Measurements from ENCODE around the gene AOC2.
"Not testable (repeated sequence)": the region's sequence is repeated elsewhere in the genome, so short reads cannot be mapped to it uniquely, and the experiment has no call there.

AOC2 gene

DNA sequence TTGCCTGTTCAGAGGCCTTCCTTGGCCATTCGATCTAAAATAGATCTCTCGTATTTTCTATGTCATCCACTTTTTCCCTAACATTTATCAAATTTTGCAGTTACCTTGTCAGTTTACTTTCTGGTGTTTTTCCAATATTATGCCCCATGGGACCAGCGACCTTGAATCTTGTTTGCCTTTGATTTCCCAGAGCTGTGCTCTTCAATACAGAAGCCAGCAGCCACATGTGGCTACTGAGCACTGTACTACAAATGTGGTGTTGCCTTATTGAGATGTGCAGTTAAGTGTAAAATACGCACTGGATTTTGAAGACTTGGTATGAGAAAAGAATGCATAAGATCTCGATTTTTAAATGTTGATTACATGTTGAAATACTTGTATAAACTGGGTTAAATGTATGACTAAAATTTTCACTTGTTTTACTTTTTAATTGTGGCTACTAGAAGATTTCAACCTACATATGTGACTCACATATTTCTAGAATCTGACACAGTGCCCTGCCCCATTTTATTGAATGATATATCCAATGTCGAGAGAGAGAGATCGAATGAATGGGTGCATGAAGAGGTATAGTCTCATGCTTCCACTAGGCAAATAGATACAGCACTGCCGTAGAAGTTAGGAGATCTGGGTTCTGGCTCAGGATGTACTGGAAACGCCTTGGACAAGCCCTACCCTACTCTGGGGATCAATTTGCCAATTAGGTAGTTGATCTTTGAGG, 12.0 kb upstream of the AOC2 start:
- DNase-seq (ENCODE audit: low spot score) = no peak

DNA sequence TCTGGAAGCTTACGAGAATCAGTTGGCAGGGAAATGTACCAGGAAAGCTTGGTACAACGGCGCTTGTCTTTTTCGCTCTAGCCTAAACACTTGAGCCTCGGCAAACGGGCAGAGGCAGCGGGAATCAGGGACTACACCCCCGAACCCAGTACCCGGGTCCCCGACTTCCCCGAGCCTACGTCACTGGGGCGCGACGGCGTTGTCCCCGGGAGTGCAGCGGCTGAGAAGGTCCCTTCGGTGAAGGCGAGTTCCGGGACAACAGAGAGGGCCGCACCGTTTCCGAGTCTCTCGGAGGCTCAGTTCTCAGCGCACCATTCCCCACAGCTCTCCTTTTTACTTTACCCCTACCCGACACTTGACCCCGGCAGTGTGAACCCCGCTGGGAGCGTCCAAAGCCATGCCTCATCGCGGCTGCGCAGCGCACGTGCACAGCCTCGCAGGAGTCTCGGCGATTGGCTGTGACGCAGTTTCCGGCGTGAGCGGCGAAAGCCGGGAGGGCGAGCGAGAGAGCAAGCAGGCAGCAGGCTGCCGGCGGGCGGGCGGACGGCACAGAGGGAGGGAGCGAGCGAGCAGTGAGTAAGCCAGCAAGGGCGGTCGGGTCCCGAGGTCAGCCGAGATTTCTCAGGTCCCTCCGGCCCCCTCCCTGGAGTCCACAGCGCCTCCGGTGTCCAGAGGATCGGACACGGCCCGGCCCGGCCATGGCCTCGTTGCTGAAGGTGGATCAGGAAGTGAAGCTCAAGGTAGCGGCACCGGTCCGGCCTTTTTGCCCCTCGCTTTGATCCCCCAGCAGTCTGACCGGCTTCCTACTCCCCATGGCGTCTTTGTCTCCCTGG, 11.2 kb upstream of the AOC2 start, which contains the start of gene PSME3:
PSME3 (plus strand) TSS at position 464 of the 833 bp plus-strand sequence; CDS start at position 699, 235 bp downstream.
- DNase-seq (ENCODE audit: low spot score) = peak; percentile 95

DNA sequence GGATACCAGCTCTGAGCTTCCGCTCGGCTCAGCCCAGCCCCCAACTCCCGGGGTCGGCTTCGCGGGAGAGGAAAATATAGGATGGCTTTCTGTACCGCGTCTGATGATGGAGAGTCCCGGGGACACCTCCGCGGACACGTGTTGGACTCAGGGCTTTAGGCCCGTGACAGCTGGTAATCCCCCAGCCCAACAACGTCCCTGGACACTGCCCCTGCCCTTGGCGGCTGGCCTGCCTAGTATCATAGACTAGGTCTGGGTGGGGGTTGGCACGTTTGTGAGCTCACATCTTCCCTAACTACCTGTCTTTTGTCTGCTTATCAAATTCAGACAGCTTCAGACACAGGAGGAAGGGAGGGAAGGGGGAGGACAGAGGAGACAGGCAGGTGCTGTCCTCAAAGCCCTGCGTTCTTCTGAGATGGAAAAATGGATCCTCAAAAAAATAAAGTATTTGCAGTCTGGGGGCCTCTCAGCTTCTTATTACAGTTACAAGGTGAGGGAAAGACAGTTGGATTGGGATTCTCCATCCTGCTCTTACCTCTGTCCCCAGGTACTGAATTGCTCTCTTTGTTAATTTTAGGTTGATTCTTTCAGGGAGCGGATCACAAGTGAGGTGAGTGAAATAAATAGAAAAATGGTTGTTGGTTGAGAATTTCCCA, 10.5 kb upstream of the AOC2 start:
- no peak for DNase-seq (ENCODE audit: low spot score)

DNA sequence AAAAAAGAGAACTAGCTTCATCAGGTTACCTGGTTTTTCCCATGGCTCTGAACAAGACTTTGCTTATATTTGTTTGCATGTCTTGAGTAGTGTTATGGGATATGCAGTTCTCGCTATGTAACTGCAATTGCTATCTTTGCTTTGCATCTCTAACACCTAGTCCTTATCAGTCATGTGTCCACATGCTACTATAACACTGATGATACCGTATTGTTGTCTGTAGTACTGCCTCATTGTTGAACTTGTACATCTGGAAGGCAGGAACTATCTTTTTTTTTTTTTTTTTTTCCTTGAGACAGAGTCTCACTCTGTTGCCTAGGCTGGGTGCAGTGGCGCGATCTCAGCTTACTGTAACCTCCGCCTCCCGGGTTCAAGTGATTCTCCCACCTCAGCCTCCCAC, 8.6 kb upstream of the AOC2 start:
- DNase-seq (ENCODE audit: low spot score) = no peak

DNA sequence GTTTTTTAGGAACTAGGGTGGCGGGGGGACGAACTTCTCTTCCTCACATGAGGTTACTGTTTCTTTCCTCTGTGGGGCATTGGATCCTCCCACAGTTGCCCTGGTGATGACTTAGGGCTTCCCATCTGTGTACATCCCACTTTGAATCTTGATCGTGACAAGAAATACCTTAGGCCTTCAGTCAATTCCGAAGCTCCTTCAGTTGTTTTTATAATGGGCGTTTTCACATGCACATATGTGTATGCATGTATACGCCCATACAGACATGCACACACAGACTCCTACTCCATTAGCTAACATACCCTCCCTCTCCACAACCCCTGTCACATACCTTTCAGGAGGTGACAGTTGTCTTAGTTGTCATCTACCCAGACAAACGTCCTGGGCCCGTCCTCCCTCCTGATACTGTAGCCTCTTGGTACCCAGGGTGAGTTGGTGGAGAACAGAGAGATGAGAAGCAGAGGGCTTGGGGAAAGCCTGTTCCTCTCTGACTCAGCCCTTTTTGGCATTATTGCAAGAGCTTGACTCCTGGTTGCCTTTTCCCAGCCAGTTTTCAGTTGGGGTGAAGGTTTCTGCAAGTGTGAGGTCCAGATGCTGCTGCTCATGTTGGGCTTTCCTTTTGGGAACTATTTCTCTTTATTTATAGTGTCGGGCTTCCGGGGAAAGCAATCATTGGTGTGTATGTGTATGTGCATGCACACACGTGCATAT, 2.2 kb upstream of the AOC2 start:
- peak; percentile 50 for DNase-seq (ENCODE audit: low spot score)

DNA sequence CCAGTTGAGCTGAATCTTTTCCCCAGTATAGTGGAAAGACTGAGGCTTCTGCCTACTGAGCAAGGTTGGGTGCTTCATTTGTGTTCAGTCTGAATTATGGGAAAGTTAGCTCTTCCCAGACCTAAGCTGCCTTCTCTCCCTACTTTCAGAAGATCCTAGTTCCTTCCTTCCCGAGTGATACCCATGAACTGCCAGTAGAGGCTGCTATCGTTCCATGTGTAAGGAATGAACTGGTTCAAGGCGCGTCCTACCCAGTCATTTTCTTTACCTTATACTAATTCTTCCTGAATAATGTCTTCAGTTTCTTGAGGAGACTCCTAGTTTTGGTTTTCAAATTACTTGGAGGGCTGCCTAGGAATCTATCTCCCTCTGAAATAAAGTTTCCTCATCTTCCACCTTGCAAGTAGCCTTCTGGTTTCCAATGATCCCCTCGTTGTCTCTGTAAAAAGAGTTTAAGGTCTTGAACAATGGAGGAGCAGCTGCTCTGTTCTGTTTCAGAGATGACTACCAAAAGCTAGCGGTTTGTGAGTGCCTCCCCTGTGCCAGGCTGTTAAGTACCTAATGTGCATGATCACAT, 934 bp upstream of the AOC2 start:
- DNase-seq (ENCODE audit: low spot score) = peak; percentile 84

DNA sequence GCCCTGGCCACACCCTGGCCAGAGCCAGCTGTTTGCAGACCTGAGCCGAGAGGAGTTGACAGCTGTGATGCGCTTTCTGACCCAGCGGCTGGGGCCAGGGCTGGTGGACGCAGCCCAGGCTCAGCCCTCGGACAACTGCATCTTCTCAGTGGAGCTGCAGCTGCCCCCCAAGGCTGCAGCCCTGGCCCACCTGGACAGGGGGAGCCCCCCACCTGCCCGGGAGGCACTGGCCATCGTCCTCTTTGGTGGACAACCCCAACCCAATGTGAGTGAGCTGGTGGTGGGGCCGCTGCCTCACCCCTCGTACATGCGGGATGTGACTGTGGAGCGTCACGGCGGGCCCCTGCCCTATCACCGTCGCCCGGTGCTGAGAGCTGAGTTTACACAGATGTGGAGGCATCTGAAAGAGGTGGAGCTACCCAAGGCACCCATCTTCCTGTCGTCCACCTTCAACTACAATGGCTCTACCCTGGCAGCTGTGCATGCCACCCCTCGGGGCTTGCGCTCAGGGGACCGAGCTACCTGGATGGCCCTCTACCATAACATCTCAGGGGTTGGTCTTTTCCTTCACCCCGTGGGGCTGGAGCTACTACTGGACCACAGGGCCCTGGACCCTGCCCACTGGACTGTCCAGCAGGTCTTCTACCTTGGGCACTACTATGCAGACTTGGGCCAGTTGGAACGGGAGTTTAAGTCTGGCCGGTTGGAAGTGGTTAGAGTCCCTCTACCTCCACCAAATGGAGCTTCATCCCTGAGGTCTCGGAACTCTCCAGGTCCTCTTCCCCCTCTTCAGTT, 578 bp downstream of the AOC2 start:
- DNase-seq (ENCODE audit: low spot score) = no peak

DNA sequence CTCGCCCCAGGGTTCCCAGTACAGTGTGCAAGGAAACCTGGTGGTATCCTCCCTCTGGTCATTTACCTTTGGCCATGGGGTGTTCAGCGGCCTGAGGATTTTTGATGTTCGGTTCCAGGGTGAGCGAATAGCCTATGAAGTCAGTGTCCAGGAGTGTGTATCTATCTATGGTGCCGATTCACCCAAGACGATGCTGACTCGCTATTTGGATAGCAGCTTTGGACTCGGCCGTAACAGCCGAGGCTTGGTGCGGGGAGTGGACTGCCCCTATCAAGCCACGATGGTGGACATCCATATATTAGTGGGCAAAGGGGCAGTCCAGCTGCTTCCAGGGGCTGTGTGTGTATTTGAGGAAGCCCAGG, 1.2 kb downstream of the AOC2 start:
- DNase-seq (ENCODE audit: low spot score) = no peak

DNA sequence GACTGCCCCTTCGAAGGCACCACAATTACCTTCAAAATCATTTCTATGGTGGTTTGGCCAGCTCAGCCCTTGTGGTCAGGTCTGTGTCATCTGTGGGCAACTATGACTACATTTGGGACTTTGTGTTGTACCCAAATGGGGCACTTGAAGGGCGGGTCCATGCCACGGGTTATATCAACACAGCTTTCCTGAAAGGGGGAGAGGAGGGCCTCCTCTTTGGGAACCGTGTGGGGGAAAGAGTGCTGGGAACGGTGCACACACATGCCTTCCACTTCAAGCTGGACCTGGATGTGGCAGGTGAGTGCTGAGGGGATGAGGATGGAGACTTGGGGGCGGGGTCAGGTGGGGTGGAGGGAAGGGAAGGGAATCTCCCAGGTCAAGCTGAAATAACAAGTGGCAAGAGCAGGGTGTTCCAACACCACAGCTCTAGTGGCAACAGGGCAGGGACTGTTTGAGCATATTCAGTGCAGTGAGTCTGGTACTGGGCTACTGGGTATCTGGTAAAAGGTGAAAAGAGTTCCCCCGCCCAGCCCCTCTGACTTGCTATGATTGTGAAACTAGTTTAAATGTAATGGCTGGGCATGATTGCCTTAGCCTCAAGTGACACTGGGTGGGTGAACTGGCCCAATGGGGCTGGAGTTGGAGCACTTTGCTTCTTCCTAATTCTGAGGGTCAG, 1.7 kb downstream of the AOC2 start:
- DNase-seq (ENCODE audit: low spot score) = no peak

DNA sequence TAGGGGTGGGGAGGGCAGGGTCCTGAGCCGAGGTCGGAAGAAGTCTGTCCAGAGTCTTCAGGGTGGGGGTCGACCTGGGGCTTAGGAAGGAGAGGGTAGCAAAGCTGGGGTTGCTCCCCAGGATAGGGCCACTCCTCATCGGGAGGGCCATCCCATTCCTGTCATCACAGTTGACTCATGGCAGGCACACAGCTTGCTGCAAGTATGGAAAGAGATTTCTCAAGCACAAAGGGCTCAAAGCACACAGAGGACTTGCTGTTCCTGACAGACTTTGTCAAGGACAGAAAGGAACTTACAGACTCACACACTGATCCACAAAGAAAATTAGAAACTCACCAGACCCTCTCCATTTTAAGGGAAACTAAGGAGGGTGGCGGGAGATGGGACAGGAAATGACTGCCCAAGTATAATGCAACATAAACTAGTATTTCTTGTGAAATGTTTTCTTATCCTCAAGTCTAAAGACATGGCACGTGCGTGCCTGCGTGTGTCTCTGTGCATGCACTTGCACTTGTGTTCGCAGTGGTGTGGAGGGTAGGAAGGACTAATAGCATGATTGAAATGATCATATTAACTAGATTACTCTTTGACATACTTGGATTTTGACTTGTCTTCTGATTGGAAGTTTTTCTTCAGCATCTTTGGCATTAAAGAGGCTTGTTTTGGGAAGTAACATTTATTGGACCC, 2.4 kb downstream of the AOC2 start:
- DNase-seq (ENCODE audit: low spot score) = peak; percentile 73

DNA sequence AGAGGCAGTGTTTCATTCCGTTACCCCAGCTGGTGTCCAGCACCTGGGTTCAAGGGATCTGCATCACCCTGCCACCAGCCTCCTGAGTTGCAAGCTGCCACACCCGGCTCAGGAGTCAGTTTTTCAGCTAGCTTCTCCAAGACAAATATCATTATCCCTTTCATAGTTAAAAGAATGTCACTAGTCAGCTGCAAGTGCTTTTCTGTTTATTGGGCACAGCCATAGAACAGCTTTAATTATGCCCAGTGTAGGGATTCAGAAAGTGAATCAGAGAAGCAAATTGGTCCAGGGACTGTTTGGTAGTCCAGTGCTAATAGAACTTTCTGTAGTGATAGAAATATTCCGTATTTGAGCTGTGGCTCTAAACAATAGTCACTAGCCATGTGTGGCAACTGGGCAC, 3.7 kb downstream of the AOC2 start:
- DNase-seq (ENCODE audit: low spot score) = no peak

DNA sequence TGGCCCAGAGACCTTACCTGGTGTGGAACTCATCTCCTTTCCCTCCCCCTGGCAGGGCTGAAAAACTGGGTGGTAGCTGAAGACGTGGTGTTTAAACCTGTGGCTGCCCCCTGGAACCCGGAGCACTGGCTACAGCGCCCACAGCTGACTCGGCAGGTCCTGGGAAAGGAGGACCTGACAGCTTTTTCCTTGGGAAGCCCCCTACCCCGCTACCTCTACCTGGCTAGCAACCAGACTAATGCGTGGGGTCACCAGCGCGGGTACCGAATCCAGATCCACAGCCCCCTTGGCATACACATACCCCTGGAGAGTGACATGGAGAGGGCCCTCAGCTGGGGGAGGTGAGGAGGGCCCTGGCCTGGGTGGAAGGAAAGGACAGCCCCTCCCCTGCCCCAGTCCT, 4.7 kb downstream of the AOC2 start:
- no peak for DNase-seq (ENCODE audit: low spot score)

DNA sequence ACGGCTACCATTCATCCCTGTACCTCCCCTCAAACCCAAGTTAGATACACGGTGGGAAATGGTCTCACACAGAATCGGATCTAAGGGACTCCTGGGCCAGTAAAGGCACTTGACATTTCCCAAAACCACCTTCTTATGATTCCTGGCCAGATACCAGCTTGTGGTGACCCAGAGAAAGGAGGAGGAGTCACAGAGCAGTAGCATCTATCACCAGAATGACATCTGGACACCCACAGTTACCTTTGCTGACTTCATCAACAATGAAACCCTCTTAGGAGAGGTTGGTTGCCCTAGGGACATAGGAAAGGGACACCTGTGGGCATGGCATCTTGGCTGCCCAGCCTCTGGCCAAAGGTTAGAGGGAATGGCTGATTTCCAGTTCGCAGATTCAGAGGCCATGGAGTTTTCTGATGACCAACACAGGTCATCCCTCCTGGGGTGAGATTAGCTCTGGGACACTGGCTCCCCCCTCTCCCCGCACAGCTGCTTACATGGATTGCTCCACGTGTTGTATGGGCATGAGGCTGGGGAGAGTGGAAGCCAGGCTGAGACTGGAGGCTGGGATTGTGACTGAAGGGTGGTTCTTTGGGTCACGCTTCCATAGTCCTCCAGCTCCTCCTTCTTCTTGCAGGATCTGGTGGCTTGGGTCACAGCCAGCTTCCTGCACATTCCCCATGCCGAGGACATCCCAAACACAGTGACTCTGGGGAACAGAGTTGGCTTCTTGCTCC, 5.2 kb downstream of the AOC2 start:
- peak; percentile 44 for DNase-seq (ENCODE audit: low spot score)

DNA sequence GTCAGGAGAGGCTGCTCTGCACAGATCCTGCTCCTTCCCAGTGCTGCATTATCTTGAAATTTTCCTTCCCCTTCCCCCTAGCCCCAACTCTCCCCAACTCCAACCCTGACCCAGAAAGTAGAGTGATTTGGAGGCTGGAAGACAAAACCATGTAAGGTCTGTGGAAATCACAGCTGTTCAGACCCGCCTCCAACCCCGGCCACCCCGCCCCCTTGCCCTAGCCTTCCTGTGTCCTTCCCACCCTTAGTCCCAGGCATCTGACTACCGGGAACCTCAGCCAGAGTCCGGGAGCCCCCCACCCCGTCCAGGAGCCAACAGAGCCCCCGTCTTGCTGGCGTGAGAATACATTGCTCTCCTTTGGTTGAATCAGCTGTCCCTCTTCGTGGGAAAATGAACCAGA, 6.6 kb downstream of the AOC2 start, which contains the start of gene AOC3:
AOC3 (plus strand) TSS at position 246 of the 400 bp plus-strand sequence; CDS start at position 391, 145 bp downstream.
- DNase-seq (ENCODE audit: low spot score) = no peak

DNA sequence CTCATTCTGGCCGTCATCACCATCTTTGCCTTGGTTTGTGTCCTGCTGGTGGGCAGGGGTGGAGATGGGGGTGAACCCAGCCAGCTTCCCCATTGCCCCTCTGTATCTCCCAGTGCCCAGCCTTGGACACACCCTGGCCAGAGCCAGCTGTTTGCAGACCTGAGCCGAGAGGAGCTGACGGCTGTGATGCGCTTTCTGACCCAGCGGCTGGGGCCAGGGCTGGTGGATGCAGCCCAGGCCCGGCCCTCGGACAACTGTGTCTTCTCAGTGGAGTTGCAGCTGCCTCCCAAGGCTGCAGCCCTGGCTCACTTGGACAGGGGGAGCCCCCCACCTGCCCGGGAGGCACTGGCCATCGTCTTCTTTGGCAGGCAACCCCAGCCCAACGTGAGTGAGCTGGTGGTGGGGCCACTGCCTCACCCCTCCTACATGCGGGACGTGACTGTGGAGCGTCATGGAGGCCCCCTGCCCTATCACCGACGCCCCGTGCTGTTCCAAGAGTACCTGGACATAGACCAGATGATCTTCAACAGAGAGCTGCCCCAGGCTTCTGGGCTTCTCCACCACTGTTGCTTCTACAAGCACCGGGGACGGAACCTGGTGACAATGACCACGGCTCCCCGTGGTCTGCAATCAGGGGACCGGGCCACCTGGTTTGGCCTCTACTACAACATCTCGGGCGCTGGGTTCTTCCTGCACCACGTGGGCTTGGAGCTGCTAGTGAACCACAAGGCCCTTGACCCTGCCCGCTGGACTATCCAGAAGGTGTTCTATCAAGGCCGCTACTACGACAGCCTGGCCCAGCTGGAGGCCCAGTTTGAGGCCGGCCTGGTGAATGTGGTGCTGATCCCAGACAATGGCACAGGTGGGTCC, 7.2 kb downstream of the AOC2 start:
- DNase-seq (ENCODE audit: low spot score) = not testable (repeated sequence)

DNA sequence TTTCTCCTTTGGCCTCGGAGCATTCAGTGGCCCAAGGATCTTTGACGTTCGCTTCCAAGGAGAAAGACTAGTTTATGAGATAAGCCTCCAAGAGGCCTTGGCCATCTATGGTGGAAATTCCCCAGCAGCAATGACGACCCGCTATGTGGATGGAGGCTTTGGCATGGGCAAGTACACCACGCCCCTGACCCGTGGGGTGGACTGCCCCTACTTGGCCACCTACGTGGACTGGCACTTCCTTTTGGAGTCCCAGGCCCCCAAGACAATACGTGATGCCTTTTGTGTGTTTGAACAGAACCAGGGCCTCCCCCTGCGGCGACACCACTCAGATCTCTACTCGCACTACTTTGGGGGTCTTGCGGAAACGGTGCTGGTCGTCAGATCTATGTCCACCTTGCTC, 8.0 kb downstream of the AOC2 start:
- DNase-seq (ENCODE audit: low spot score) = no peak

DNA sequence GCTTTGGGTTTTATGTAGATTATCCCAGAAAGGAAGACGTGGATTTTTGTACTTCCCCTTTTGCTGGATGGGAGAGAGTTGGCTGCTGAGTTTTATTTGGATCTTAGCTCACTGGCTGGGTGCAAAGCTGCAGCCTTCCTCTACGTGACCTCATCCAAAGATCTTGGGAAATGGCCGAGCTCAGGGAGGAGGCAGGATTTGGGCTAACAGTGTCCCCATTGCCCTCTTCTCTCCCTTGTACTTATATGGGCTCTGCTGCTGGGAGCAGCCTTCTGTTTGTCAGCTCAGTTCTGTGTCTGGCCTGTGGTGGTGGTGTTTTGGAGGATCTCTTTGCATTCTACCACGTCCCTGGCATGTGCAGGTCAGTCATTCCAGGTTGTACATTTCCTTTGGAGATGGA, 8.6 kb downstream of the AOC2 start:
- no peak for DNase-seq (ENCODE audit: low spot score)

DNA sequence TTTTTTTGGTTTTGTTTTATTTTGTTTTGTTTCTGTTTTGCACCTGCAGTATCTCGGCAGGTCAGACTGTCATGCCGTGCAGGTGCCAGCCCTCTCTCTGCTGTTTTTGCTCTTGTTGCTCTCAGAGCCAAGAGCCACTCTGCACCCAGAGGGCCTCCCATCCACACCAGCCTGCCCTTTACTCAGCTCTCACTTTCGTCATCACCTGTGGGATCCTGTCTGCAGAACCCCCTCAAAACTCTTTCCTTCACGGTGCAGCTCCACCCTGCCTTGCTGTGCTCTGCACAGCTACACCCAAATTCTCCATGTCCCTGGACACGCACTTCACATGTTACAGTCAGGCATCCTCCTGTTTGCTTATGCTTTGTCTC, 9.2 kb downstream of the AOC2 start:
- DNase-seq (ENCODE audit: low spot score) = no peak
